ENCODE data around the gene MKX.

GRCh38 chr10:27699776-27700175 lies 45.8 kb downstream of the MKX start:
- TF ChIP-seq CTCF (IDR thresholded peaks at IDR 0.05; ENCODE audit: insufficient read depth, low read depth, low read length) (no peak), EZH2 (IDR thresholded peaks at IDR 0.05; ENCODE audit: insufficient read depth, low read length) (no peak)
